DOHH2 (cell line): ENCODE data around the gene MRPS11.

ENCODE experiments used
- H3F3A ChIP-seq: fragments of 200-600 bp; sonication (generic), shearing (Covaris generic); 2 replicates; pipeline ENCODE4 v1.6.0; 2016; ENCODE audit warnings: antibody characterized with exemption, mild to moderate bottlenecking; ENCODE audit not compliant: control insufficient read depth, insufficient read depth
- H3K27ac ChIP-seq: fragments of 200-600 bp; sonication (generic); 2 replicates; pipeline ENCODE4 v1.5.1; 2014; ENCODE audit warnings: low read depth, mild to moderate bottlenecking, low read length, moderate library complexity
- H3K27me3 ChIP-seq: fragments of 200-600 bp; sonication (generic); 2 replicates; pipeline ENCODE4 v1.6.1; 2014; ENCODE audit warnings: mild to moderate bottlenecking, low read length, mixed read lengths; ENCODE audit not compliant: control insufficient read depth
- H3K36me3 ChIP-seq: fragments of 200-600 bp; sonication (generic); 2 replicates; pipeline ENCODE4 v1.6.1; 2014; ENCODE audit warnings: mild to moderate bottlenecking, low read length, moderate library complexity, mixed read lengths; ENCODE audit not compliant: control insufficient read depth
- H3K4me1 ChIP-seq: fragments of 200-600 bp; sonication (generic); 2 replicates; pipeline ENCODE4 v1.6.1; 2014; ENCODE audit warnings: mild to moderate bottlenecking, low read length, mixed read lengths; ENCODE audit not compliant: control insufficient read depth
- H3K4me2 ChIP-seq: fragments of 200-600 bp; sonication (generic); 2 replicates; pipeline ENCODE4 v1.6.0; 2014; ENCODE audit warnings: mild to moderate bottlenecking, low read length, moderate library complexity
- H3K4me3 ChIP-seq: fragments of 200-600 bp; sonication (generic); 2 replicates; pipeline ENCODE4 v1.5.1; 2014; ENCODE audit warnings: mild to moderate bottlenecking, low read length, mixed read lengths
- H3K79me2 ChIP-seq: fragments of 200-600 bp; sonication (generic); 2 replicates; pipeline ENCODE4 v1.6.1; 2014; ENCODE audit warnings: mild to moderate bottlenecking, low read length, mixed read lengths; ENCODE audit not compliant: control insufficient read depth
- H3K9me2 ChIP-seq: fragments of 200-600 bp; sonication (generic); replicated peaks from 2 replicates; pipeline ENCODE4 v1.6.1; 2014; ENCODE audit warnings: mild to moderate bottlenecking, low read length, mixed read lengths; ENCODE audit not compliant: control insufficient read depth
- H3K9me3 ChIP-seq: fragments of 200-600 bp; sonication (generic); 2 replicates; pipeline ENCODE4 v1.6.1; 2014; ENCODE audit warnings: antibody characterized with exemption, low read length, mixed read lengths; ENCODE audit not compliant: control insufficient read depth, insufficient read depth
- H4K20me1 ChIP-seq: fragments of 200-600 bp; sonication (generic); 2 replicates; pipeline ENCODE4 v1.6.0; 2014; ENCODE audit warnings: low read depth, mild to moderate bottlenecking, antibody characterized with exemption, low read length, moderate library complexity; ENCODE audit not compliant: control insufficient read depth, insufficient read depth
- EZH2phosphoT487 ChIP-seq: fragments of 200-600 bp; sonication (generic); IDR thresholded peaks from 2 replicates; pipeline ENCODE4 v1.6.1; 2017; ENCODE audit warnings: borderline replicate concordance, mild to moderate bottlenecking, antibody characterized with exemption, low read length, moderate library complexity, mixed read lengths
- TF ChIP-seq, protein P1 (sequence below): fragments of 200-600 bp; sonication (generic); IDR thresholded peaks from one replicate; pipeline ENCODE4 v1.5.1; 2014; ENCODE audit warnings: antibody characterized with exemption, mild to moderate bottlenecking, low read depth, low read length; ENCODE audit not compliant: poor library complexity, severe bottlenecking

The MRPS11 gene

DNA sequence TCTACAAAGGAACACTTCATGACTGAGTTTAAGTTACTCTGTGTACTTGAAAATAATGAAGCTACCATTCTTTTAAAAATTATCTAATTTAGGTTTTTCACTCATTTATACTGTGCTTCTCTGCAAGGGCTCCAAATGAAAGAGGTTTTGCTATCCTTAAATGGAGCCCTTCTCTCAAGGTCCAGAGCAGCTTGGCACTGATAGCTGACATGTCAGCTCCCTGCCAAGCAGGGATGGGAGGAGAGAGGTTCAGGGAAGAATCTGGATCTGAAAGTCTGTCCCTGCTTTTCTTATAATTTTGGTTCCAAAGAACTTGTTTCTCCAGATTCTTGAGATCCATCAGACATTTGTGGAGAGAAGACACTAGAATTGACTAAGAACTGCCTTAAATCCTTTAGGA, 39.1 kb downstream of the MRPS11 start:
- H3K9me3 ChIP-seq = no peaks in the 10 kb centered on the region
- H3K4me1 ChIP-seq = peaks cover 7% of the 10 kb centered on the region
- H3K4me2 ChIP-seq = no peak overlapping the region
- H3K27ac ChIP-seq = no peak overlapping the region
- H3K36me3 ChIP-seq = peaks cover 2% of the 10 kb centered on the region; the same call in 1 of the 2 replicates
- H3K4me3 ChIP-seq = no peak overlapping the region
- no peaks in the 10 kb centered on the region for H3K9me2 ChIP-seq
- H3F3A ChIP-seq = no peaks in the 10 kb centered on the region
- H3K79me2 ChIP-seq = no peaks in the 10 kb centered on the region
- no peaks in the 10 kb centered on the region for H3K27me3 ChIP-seq
- H4K20me1 ChIP-seq = no peaks in the 10 kb centered on the region
- TF ChIP-seq EZH2phosphoT487 = no peak
- TF ChIP-seq, protein P1, sequence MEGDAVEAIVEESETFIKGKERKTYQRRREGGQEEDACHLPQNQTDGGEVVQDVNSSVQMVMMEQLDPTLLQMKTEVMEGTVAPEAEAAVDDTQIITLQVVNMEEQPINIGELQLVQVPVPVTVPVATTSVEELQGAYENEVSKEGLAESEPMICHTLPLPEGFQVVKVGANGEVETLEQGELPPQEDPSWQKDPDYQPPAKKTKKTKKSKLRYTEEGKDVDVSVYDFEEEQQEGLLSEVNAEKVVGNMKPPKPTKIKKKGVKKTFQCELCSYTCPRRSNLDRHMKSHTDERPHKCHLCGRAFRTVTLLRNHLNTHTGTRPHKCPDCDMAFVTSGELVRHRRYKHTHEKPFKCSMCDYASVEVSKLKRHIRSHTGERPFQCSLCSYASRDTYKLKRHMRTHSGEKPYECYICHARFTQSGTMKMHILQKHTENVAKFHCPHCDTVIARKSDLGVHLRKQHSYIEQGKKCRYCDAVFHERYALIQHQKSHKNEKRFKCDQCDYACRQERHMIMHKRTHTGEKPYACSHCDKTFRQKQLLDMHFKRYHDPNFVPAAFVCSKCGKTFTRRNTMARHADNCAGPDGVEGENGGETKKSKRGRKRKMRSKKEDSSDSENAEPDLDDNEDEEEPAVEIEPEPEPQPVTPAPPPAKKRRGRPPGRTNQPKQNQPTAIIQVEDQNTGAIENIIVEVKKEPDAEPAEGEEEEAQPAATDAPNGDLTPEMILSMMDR = no peak

DNA sequence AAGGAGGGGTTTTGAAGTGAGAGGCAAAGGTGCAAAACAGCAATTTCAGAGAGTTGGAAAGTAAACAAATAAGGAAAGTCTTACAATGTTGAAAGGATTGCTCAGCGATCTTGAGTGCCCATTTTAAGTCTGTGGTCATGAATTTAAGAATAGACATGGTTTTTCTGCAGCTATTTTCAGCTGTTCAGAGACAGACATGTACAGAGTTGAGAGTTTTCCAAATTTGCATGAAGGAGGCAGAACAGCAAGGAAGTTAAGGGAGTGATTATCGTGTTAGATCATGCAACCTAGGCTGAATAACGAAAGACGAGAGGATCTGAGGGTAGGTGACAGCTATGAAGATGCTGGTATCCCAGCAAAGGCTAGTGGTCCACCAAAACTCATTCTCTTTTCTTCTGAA, 41.8 kb downstream of the MRPS11 start:
- H4K20me1 ChIP-seq = no peaks in the 10 kb centered on the region

DNA sequence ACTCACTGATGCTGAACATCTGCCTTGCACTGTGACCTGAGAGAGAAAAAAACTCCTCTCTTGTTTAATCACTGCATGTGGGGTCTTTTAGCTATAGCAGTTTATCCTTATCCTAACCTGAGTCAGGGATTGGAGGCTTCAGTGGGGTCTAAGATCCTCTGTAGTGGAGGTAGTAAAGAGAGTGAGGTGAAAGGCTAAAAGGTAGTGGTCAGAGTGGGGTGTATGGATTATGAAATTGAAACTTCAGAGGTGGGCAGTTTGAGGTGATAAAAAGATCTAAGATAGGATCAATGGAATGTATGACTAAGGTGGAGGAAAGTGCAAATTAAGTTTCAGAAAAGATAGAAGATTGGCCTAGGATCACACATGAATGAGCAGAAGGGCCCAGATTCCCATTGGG, 42.5 kb downstream of the MRPS11 start:
- no peaks in the 10 kb centered on the region for H3F3A ChIP-seq
- no peak overlapping the region for H3K27ac ChIP-seq
- no peak for TF ChIP-seq EZH2phosphoT487
- TF ChIP-seq, protein P1 = no peak
- H3K9me3 ChIP-seq = no peaks in the 10 kb centered on the region
- peaks cover 5% of the 10 kb centered on the region; the same call in 1 of the 2 replicates for H3K36me3 ChIP-seq
- no peaks in the 10 kb centered on the region for H4K20me1 ChIP-seq
- H3K4me1 ChIP-seq = peaks cover 7% of the 10 kb centered on the region
- H3K9me2 ChIP-seq = no peaks in the 10 kb centered on the region
- H3K4me3 ChIP-seq = no peak overlapping the region
- no peak overlapping the region for H3K4me2 ChIP-seq
- no peaks in the 10 kb centered on the region for H3K27me3 ChIP-seq
- no peaks in the 10 kb centered on the region for H3K79me2 ChIP-seq

More for the DNA sequence above, 41.8 kb downstream of the MRPS11 start:
- no peaks in the 10 kb centered on the region for H3F3A ChIP-seq
- H3K4me1 ChIP-seq = peaks cover 7% of the 10 kb centered on the region
- no peak overlapping the region for H3K4me3 ChIP-seq
- H3K36me3 ChIP-seq = peaks cover 5% of the 10 kb centered on the region; the same call in 1 of the 2 replicates
- H3K27me3 ChIP-seq = no peaks in the 10 kb centered on the region
- no peaks in the 10 kb centered on the region for H3K9me2 ChIP-seq
- no peaks in the 10 kb centered on the region for H3K79me2 ChIP-seq
- TF ChIP-seq, protein P1 = no peak
- no peak for TF ChIP-seq EZH2phosphoT487
- no peak overlapping the region for H3K27ac ChIP-seq
- H3K9me3 ChIP-seq = no peaks in the 10 kb centered on the region
- no peak overlapping the region for H3K4me2 ChIP-seq
